GM12878 (cell line): Measurements from ENCODE around the gene ESRP2. TPM values are rescaled to one million over a fixed set of nuclear protein-coding genes. Genes with fewer than 3 reads are reported as not detected.

ENCODE experiments used
- ATF7 ChIP-seq: fragments of 450-650 bp; IDR thresholded peaks from 2 replicates; pipeline ENCODE4 v1.6.1; 2016; ENCODE audit warnings: low read depth, mild to moderate bottlenecking
- BRCA1 ChIP-seq: IDR thresholded peaks from 2 replicates; pipeline ENCODE4 v1.6.1; 2011; ENCODE audit warnings: low read depth, low read length, improper control_type of control experiment
- CEBPB ChIP-seq, 2 experiments: fragments of 150-350 bp in 1 of 2; IDR thresholded peaks; 2 replicates each; pipeline ENCODE4 v1.6.1; 2012 to 2014; ENCODE audit warnings: low read depth in 2 of 2, low read length in 2 of 2, borderline replicate concordance in 1 of 2, inconsistent platforms in 1 of 2
- CHD4 ChIP-seq: fragments of 200-600 bp; sonication (generic); IDR thresholded peaks from 2 replicates; pipeline ENCODE4 v1.6.1; 2016; ENCODE audit warnings: mild to moderate bottlenecking
- DPF2 ChIP-seq: fragments of 450-650 bp; IDR thresholded peaks from 2 replicates; pipeline ENCODE4 v1.6.1; 2017; ENCODE audit warnings: mild to moderate bottlenecking
- E2F4 ChIP-seq: IDR thresholded peaks from 2 replicates; pipeline ENCODE4 v1.6.1; 2012; ENCODE audit warnings: low read depth, low read length, improper control_type of control experiment
- ELK1 ChIP-seq: IDR thresholded peaks from 2 replicates; pipeline ENCODE4 v1.6.1; 2012; ENCODE audit warnings: low read depth, low read length, improper control_type of control experiment
- JUND ChIP-seq: IDR thresholded peaks from 2 replicates; pipeline ENCODE4 v1.6.1; 2012; ENCODE audit warnings: low read depth, mild to moderate bottlenecking, low read length, improper control_type of control experiment, moderate library complexity
- MEF2A ChIP-seq: IDR thresholded peaks from 2 replicates; pipeline ENCODE4 v1.6.1; 2011; ENCODE audit warnings: low read depth, mild to moderate bottlenecking, low read length, moderate library complexity; ENCODE audit not compliant: insufficient read depth
- MXI1 ChIP-seq: fragments of 150-350 bp; IDR thresholded peaks from 2 replicates; pipeline ENCODE4 v1.6.1; 2011; ENCODE audit warnings: low read depth, mild to moderate bottlenecking, inconsistent platforms, low read length, improper control_type of control experiment
- MYC ChIP-seq: IDR thresholded peaks from 2 replicates; pipeline ENCODE4 v1.6.1; 2011; ENCODE audit warnings: mild to moderate bottlenecking, low read length, moderate library complexity, inconsistent platforms; ENCODE audit not compliant: insufficient read depth, insufficient replicate concordance, insufficient read length, severe bottlenecking
- NRF1 ChIP-seq: conservative IDR thresholded peaks from 2 replicates; pipeline ENCODE4 v1.6.1; 2011; ENCODE audit warnings: mild to moderate bottlenecking, low read depth, low read length, improper control_type of control experiment
- PAX5 ChIP-seq: IDR thresholded peaks from 2 replicates; pipeline ENCODE4 v1.6.1; 2011; ENCODE audit warnings: low read depth, low read length, borderline replicate concordance
- POLR2A ChIP-seq: IDR thresholded peaks from 2 replicates; pipeline ENCODE4 v1.6.1; 2011; ENCODE audit warnings: low read depth, mild to moderate bottlenecking, low read length
- POLR2AphosphoS5 ChIP-seq: IDR thresholded peaks from 2 replicates; pipeline ENCODE4 v1.6.1; 2011; ENCODE audit warnings: mild to moderate bottlenecking, low read length, inconsistent platforms
- RAD51 ChIP-seq: fragments of 450-650 bp; IDR thresholded peaks from 2 replicates; pipeline ENCODE4 v1.6.1; 2016; ENCODE audit warnings: moderate library complexity, mild to moderate bottlenecking, inconsistent platforms
- RFX5 ChIP-seq: IDR thresholded peaks from 2 replicates; pipeline ENCODE4 v1.6.1; 2011; ENCODE audit warnings: low read depth, low read length, improper control_type of control experiment
- SPI1 ChIP-seq: IDR thresholded peaks from 2 replicates; pipeline ENCODE4 v1.6.1; 2011; ENCODE audit warnings: low read depth, mild to moderate bottlenecking, low read length, moderate library complexity, borderline replicate concordance; ENCODE audit not compliant: insufficient read depth
- TCF12 ChIP-seq: IDR thresholded peaks from 2 replicates; pipeline ENCODE4 v1.6.1; 2011; ENCODE audit warnings: low read depth, mild to moderate bottlenecking, low read length
- YBX1 ChIP-seq: fragments of 450-650 bp; IDR thresholded peaks from 2 replicates; pipeline ENCODE4 v1.6.1; 2016; ENCODE audit warnings: antibody characterized with exemption
- ZNF217 ChIP-seq: fragments of 450-650 bp; IDR thresholded peaks from 2 replicates; pipeline ENCODE4 v1.6.1; 2017; ENCODE audit warnings: antibody characterized with exemption, mild to moderate bottlenecking
- polyA plus RNA-seq, 11 experiments: library from polyadenylated mRNA; depleted of rRNA in 4 of 11; unstranded in 6 of 11; stranded (reverse) in 5 of 11; fragments of >200 nt; fragmentation: Nextera tagmentation in 4 of 11; fragmentation: Illumina TruSeq in 1 of 11; extraction: Ambion mirVana in 4 of 11; extraction: Trizol in 1 of 11; gene quantifications; 1 replicate in 1 of 11; 2 replicates in 10 of 11; pipeline versions ENCODE4 v1.2.1 to v1.2.3, GENCODE V29; 2011 to 2016; ENCODE audit warnings: inconsistent platforms in 2 of 11, missing spikeins in 2 of 11, low read depth in 1 of 11
- total RNA-seq, 4 experiments: library from RNA; depleted of rRNA in 3 of 4; stranded (reverse); fragments of >200 nt in 3 of 4; fragmentation: Illumina TruSeq in 1 of 4; extraction: Trizol in 1 of 4; gene quantifications; 2 replicates each; pipeline versions ENCODE4 v1.2.1 to v1.2.3, GENCODE V29; 2013 to 2021
- TF ChIP-seq, protein P1 (sequence below): IDR thresholded peaks from 2 replicates; pipeline ENCODE4 v1.6.1; 2011; ENCODE audit warnings: borderline replicate concordance, low read depth, mild to moderate bottlenecking, moderate library complexity, low read length; ENCODE audit not compliant: insufficient read depth, poor library complexity, severe bottlenecking
- TF ChIP-seq, protein P2 (sequence below): fragments of 450-650 bp; IDR thresholded peaks from 2 replicates; pipeline ENCODE4 v1.6.1; 2017; ENCODE audit warnings: mild to moderate bottlenecking, moderate library complexity

ESRP2 gene
- total and polyA plus RNA-seq, 10 of the 15 experiments (the other 5 are each of a cell fraction or from before 2014, with no cell fraction given), result 0.04 to 0.64 (median 0.08) TPM; not detected in 3

- TF ChIP-seq, protein P1, sequence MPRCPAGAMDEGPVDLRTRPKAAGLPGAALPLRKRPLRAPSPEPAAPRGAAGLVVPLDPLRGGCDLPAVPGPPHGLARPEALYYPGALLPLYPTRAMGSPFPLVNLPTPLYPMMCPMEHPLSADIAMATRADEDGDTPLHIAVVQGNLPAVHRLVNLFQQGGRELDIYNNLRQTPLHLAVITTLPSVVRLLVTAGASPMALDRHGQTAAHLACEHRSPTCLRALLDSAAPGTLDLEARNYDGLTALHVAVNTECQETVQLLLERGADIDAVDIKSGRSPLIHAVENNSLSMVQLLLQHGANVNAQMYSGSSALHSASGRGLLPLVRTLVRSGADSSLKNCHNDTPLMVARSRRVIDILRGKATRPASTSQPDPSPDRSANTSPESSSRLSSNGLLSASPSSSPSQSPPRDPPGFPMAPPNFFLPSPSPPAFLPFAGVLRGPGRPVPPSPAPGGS, result no peak
- no peak for TF ChIP-seq MYC
- TF ChIP-seq MEF2A, result no peak
- TF ChIP-seq CHD4, result no peak
- TF ChIP-seq MXI1, result peak; percentile 71; the same call in 1 of the 2 replicates
- no peak for TF ChIP-seq RFX5
- TF ChIP-seq ZNF217, result no peak
- TF ChIP-seq YBX1, result no peak
- no peak for TF ChIP-seq E2F4
- no peak for TF ChIP-seq CEBPB (IDR thresholded peaks at IDR 0.05; ENCODE audit: borderline replicate concordance in 1 of 2, low read depth in 2 of 2, low read length in 2 of 2)
- TF ChIP-seq DPF2, result peak; percentile 43; the same call in 1 of the 2 replicates
- TF ChIP-seq, protein P2, sequence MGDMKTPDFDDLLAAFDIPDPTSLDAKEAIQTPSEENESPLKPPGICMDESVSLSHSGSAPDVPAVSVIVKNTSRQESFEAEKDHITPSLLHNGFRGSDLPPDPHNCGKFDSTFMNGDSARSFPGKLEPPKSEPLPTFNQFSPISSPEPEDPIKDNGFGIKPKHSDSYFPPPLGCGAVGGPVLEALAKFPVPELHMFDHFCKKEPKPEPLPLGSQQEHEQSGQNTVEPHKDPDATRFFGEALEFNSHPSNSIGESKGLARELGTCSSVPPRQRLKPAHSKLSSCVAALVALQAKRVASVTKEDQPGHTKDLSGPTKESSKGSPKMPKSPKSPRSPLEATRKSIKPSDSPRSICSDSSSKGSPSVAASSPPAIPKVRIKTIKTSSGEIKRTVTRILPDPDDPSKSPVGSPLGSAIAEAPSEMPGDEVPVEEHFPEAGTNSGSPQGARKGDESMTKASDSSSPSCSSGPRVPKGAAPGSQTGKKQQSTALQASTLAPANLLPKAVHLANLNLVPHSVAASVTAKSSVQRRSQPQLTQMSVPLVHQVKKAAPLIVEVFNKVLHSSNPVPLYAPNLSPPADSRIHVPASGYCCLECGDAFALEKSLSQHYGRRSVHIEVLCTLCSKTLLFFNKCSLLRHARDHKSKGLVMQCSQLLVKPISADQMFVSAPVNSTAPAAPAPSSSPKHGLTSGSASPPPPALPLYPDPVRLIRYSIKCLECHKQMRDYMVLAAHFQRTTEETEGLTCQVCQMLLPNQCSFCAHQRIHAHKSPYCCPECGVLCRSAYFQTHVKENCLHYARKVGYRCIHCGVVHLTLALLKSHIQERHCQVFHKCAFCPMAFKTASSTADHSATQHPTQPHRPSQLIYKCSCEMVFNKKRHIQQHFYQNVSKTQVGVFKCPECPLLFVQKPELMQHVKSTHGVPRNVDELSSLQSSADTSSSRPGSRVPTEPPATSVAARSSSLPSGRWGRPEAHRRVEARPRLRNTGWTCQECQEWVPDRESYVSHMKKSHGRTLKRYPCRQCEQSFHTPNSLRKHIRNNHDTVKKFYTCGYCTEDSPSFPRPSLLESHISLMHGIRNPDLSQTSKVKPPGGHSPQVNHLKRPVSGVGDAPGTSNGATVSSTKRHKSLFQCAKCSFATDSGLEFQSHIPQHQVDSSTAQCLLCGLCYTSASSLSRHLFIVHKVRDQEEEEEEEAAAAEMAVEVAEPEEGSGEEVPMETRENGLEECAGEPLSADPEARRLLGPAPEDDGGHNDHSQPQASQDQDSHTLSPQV, result no peak
- no peak for TF ChIP-seq RAD51
- TF ChIP-seq SPI1, result peak; percentile 92
- no peak for TF ChIP-seq POLR2AphosphoS5
- no peak for TF ChIP-seq BRCA1
- no peak for TF ChIP-seq ELK1
- peak; percentile 65 for TF ChIP-seq PAX5
- no peak for TF ChIP-seq JUND
- TF ChIP-seq ATF7, result peak; percentile 38; the same call in 1 of the 2 replicates
- no peak for TF ChIP-seq NRF1
- TF ChIP-seq POLR2A, result 0 out of 2 replicates have a peak, but pooled peaks have one; percentile 15
- TF ChIP-seq TCF12, result peak; percentile 88
Measured at GRCh38 chr16:68284847-68285246, 48.9 kb upstream of the ESRP2 start (continued).
